Activated naive CD8-positive, alpha-beta T cell treated with anti-CD3 and anti-CD28 coated beads, Interleukin-2, amount 50 U/mL, for 16 hours (primary cell): Measurements from ENCODE around the gene FAM3A.

Source experiments
- DNase-seq: peaks from one replicate; pipeline ENCODE4 v3.0.0-alpha.2; 2020; ENCODE audit warnings: low read depth, low spot score

Gene FAM3A

DNA sequence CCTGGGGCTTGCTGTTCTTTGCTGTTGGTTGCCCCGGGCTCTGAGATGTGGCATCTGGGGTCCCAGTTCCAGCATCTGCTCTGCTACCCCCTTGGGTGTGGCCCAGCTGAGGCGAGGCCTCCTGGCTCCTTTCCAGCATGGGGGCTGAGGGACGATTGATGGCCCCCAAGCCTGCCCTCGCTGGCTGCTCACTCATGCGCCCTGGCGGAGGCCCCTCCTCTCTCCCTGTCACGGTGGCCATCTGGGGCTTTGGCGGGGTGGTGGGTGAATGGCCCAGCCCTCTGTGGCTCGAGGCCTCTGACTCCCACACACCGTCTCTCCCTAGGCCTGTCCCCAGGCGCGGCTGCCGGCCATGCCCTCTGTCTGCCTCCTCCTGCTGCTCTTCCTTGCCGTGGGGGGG lies 56.2 kb downstream of the FAM3A start:
- no peak for DNase-seq

DNA sequence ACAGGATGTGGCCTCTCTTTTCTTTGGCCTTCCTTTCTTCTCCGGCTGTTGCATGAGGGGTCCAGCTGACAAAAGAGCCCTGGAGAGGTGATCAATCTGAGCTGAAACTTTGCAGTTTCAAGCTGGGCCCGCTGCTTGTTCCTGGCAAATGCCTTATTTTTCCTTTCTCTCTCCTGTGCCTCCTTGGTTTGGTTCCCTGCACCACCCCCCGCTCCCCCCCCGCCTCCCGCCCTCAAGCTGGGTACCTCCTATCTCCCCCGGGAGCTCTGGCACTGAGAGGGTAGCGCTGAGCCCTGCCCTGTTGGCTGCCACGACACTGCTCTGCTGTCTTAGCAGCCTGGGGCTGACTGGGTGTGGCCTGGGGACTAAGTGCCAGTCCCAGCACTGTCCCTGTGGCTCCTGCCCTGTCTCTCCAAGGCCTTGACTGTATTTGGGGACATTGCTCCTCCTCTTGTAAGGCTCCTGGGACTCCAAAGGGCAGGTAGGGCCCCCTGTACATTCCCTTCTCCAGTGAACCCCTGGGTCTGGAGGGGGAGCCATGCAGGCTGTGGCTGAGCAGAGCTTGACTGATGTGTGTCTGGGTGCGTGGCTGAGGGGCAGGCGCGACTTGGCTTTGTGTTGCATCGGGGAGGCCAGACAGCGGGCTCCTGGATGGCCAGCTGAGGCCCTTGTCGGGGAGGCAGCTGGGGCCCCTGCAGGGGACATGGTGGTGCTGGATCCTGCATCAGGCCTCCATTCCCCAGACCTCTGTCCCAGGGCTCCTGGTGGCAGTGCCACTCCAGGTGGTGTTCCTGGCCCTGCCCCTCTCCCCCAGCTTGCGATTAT lies 56.9 kb downstream of the FAM3A start:
- DNase-seq = no peak

DNA sequence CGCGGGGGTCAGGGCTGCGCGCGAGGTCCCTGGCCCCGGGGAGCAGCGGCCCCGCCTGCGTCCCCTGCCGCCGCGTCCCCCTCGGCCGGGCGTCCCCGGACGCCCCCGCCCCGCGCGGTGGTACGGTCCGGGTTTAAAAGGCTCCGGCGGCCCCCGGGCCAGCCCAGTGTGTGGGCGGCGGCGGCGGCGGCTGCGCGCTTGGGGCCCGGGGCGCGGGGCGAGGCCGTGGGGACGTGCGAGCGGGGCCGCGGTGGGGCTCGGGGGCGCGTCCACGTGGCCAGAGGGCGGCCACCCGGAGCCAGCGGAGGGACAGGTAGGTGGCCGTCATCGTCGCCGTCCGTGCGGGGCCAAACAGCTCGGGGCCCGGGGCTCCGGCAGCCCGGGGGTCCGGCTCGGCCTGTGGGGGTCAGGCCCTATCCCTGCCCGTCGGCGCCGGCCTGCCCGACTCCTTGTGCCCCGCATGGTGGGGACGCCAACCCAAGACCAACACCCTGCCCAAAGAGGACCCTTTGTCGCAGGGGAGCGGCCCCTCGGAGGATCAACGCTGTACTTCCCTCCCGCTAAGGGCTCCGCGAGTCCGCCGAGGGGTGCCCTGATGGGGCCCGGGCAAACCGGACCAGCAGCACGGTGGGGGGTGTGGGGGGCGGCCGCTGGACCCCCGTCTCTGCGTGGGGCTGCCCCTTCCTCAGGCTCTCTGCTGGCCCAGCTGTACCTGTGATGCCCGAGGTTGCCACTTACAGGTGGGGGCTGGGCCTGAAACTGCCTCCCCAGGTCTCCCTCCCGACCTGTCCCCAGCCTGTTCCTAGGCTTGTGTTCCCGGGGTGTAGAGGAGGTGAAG lies 57.7 kb downstream of the FAM3A start, which contains the start of gene PLXNA3:
Gene PLXNA3, plus strand, starts transcription at position 166 of the 838 bp plus-strand sequence. CDS start 1,903 bp downstream, outside the sequence.
- no peak for DNase-seq

DNA sequence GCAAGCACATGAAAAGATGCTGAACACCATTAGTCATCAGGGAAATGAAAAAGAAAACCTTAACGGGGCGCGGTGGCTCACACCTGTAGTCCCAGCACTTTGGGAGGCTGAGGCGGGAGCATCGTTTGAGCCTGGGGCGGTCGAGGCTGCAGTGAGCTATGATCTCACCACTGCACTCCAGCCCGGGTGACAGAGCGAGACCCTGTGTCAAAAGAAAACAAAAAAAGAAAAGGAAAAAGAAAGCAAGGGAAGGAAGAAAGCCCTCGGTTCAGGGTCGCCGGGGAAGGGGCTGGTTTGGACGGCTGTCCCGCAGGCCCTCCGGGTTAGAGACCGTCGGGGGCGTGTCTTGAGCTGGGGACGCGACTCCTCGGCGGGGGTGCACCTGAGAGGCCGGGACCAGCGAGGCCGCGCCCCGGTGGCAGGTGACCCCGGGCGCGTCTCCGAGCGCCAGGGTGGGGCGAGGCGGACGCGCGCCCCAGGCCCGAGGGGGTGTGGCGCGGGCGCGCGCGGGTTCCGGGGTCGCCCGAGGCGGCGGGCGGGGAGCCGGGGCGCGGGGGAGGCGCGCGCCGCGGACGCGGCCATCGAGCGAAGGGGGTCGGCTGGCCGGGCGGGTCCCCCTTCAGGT lies 58.4 kb downstream of the FAM3A start:
- DNase-seq = no peak
